ENCODE measurements around the gene TOR2A.

- TF ChIP-seq POLR2A (IDR thresholded peaks at IDR 0.05) = no peak
- TF ChIP-seq, protein P1, sequence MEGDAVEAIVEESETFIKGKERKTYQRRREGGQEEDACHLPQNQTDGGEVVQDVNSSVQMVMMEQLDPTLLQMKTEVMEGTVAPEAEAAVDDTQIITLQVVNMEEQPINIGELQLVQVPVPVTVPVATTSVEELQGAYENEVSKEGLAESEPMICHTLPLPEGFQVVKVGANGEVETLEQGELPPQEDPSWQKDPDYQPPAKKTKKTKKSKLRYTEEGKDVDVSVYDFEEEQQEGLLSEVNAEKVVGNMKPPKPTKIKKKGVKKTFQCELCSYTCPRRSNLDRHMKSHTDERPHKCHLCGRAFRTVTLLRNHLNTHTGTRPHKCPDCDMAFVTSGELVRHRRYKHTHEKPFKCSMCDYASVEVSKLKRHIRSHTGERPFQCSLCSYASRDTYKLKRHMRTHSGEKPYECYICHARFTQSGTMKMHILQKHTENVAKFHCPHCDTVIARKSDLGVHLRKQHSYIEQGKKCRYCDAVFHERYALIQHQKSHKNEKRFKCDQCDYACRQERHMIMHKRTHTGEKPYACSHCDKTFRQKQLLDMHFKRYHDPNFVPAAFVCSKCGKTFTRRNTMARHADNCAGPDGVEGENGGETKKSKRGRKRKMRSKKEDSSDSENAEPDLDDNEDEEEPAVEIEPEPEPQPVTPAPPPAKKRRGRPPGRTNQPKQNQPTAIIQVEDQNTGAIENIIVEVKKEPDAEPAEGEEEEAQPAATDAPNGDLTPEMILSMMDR (IDR thresholded peaks at IDR 0.05) = no peak
Observed at GRCh38 chr9:127773272-127773671, 38.2 kb upstream of the TOR2A start.

All from breast epithelium (tissue), 3 donors.